ENCODE results near the gene TRAF3.

The TRAF3 gene

DNA sequence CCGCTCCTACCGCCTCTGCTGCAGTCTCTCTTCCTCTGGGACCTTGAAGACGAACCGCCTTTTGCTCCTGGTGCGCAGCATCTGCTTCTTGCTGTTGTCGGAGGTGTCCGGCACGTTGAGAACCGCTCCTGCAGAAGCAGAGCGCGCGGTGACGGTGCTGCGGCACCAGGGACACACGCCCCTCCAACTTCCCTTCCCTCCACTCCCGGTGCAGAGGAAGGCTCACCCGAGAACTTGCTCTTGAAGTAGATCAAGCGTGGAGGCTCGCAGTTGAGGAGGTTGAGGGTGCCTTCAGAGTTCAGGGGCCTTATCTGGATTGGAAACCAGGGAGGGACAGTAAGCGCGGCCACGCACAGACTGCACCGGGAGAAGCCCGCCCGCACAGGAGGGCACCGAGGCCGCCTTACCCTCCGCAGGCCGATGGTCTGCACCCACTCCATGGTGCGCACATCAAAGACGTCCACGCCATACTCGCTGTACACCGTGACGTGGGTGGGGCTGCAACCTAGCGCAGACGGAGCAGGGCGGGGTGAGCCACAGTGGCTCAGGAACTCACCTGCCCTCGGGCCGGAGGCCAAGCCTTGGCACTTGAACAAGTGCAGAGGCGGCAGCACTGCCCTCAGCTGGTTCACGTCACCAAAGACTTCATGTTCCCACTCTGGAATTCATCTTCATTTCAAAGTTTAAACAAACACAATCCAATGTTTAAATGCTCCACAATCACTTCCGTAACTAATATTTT lies 162.7 kb downstream of the TRAF3 start:
- DNase-seq, result no peak
- H2AFZ ChIP-seq (ENCODE audit: insufficient read depth, low read length, poor library complexity), result no peak overlapping the region
- no peaks in the 10 kb centered on the region for H3K27me3 ChIP-seq (ENCODE audit: insufficient read depth, low read length)
- H3K9ac ChIP-seq (ENCODE audit: low read length), result no peak overlapping the region
- no peak overlapping the region for H3K14ac ChIP-seq (ENCODE audit: low read length)
- H4K91ac ChIP-seq (ENCODE audit: low read depth, low read length), result no peak overlapping the region
- H2BK5ac ChIP-seq (ENCODE audit: low read depth, low read length, poor library complexity), result no peak overlapping the region
- no peak overlapping the region for H3K4me3 ChIP-seq (ENCODE audit: low read depth, low read length)
- WGBS (ENCODE audit: extremely low coverage, insufficient coverage, insufficient read length), result no CpG with 5 or more reads among the region's 43 CpGs
- no peak overlapping the region for H4K12ac ChIP-seq (ENCODE audit: low read depth, low read length)
- no peak overlapping the region for H2BK120ac ChIP-seq (ENCODE audit: insufficient read depth, low read length, poor library complexity)
- H3K18ac ChIP-seq (ENCODE audit: low read length), result no peak overlapping the region
- peaks cover 2% of the 10 kb centered on the region for H3K9me3 ChIP-seq (ENCODE audit: insufficient read depth, low read depth, low read length)
- H3K4ac ChIP-seq (ENCODE audit: low read depth, low read length), result no peak overlapping the region
- no peak overlapping the region for H2BK12ac ChIP-seq (ENCODE audit: low read length)
- no peaks in the 10 kb centered on the region for H3K79me1 ChIP-seq (ENCODE audit: low read length)
- no peaks in the 10 kb centered on the region for H3K4me1 ChIP-seq (ENCODE audit: control insufficient read depth in 1 of 2, insufficient read depth in 2 of 2, low read length in 2 of 2)
- no peak overlapping the region for H4K8ac ChIP-seq (ENCODE audit: low read depth, low read length)
- H3K36me3 ChIP-seq (ENCODE audit: control insufficient read depth in 1 of 2, insufficient read depth in 2 of 2, low read length in 2 of 2), result peaks cover 74 to 77% of the 10 kb centered on the region in 2 experiments
- no peak overlapping the region for H3K23ac ChIP-seq (ENCODE audit: low read length)
- H2AK5ac ChIP-seq (ENCODE audit: low read length), result no peak overlapping the region
- H3K27ac ChIP-seq (ENCODE audit: low read depth, low read length), result no peak overlapping the region
- no peak overlapping the region for H3K4me2 ChIP-seq (ENCODE audit: low read length)
- H3K79me2 ChIP-seq (ENCODE audit: control insufficient read depth, insufficient read depth, low read length, poor library complexity), result no peaks in the 10 kb centered on the region

DNA sequence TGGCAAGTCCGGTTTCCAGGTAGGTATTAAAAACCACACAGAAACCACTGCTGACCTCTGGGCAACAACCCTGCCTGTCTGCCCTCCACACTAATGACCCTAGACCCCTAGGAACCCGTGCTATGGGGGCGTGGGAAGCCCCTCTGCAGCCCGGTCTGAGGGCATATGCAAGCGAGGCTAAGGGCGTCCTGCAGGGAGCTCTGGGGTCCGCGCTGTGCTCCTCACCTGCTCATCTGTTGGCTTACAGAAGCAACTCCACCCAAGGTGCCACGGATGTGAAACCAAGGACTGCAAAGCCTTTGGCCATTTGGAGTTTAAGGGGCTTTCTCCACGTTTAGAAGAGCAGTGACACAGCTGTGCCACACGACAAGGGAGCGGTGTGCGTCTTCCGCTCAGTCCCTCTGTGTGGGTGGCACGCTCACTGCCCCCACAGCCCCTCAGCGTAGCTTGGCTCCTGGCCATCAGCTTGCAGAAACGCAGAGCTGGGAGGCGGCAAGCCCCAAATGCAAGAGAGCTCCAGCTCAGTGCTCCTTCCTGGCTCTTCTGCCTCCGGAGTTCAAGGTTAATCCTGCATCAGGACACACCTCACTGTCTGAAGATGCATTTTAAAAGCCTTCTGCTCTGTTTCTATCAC lies 163.6 kb downstream of the TRAF3 start:
- no peak overlapping the region for H4K8ac ChIP-seq (ENCODE audit: low read depth, low read length)
- no peak overlapping the region for H2BK5ac ChIP-seq (ENCODE audit: low read depth, low read length, poor library complexity)
- H3K27me3 ChIP-seq (ENCODE audit: insufficient read depth, low read length), result no peaks in the 10 kb centered on the region
- DNase-seq, result no peak
- H2BK120ac ChIP-seq (ENCODE audit: insufficient read depth, low read length, poor library complexity), result no peak overlapping the region
- H3K14ac ChIP-seq (ENCODE audit: low read length), result no peak overlapping the region
- H3K4ac ChIP-seq (ENCODE audit: low read depth, low read length), result no peak overlapping the region
- H2AFZ ChIP-seq (ENCODE audit: insufficient read depth, low read length, poor library complexity), result no peak overlapping the region
- no peak overlapping the region for H3K18ac ChIP-seq (ENCODE audit: low read length)
- no peaks in the 10 kb centered on the region for H3K79me2 ChIP-seq (ENCODE audit: control insufficient read depth, insufficient read depth, low read length, poor library complexity)
- H4K12ac ChIP-seq (ENCODE audit: low read depth, low read length), result no peak overlapping the region
- H3K4me2 ChIP-seq (ENCODE audit: low read length), result no peak overlapping the region
- no CpG with 5 or more reads among the region's 19 CpGs for WGBS (ENCODE audit: extremely low coverage, insufficient coverage, insufficient read length)
- H3K9ac ChIP-seq (ENCODE audit: low read length), result no peak overlapping the region
- H3K27ac ChIP-seq (ENCODE audit: low read depth, low read length), result no peak overlapping the region
- H2AK5ac ChIP-seq (ENCODE audit: low read length), result no peak overlapping the region
- no peaks in the 10 kb centered on the region for H3K4me1 ChIP-seq (ENCODE audit: control insufficient read depth in 1 of 2, insufficient read depth in 2 of 2, low read length in 2 of 2)
- H3K23ac ChIP-seq (ENCODE audit: low read length), result no peak overlapping the region
- no peak overlapping the region for H2BK12ac ChIP-seq (ENCODE audit: low read length)
- H3K4me3 ChIP-seq (ENCODE audit: low read depth, low read length), result no peak overlapping the region
- peaks cover 82 to 85% of the 10 kb centered on the region in 2 experiments for H3K36me3 ChIP-seq (ENCODE audit: control insufficient read depth in 1 of 2, insufficient read depth in 2 of 2, low read length in 2 of 2)
- H3K79me1 ChIP-seq (ENCODE audit: low read length), result no peaks in the 10 kb centered on the region
- no peak overlapping the region for H4K91ac ChIP-seq (ENCODE audit: low read depth, low read length)
- H3K9me3 ChIP-seq (ENCODE audit: insufficient read depth, low read depth, low read length), result peaks cover 2% of the 10 kb centered on the region

DNA sequence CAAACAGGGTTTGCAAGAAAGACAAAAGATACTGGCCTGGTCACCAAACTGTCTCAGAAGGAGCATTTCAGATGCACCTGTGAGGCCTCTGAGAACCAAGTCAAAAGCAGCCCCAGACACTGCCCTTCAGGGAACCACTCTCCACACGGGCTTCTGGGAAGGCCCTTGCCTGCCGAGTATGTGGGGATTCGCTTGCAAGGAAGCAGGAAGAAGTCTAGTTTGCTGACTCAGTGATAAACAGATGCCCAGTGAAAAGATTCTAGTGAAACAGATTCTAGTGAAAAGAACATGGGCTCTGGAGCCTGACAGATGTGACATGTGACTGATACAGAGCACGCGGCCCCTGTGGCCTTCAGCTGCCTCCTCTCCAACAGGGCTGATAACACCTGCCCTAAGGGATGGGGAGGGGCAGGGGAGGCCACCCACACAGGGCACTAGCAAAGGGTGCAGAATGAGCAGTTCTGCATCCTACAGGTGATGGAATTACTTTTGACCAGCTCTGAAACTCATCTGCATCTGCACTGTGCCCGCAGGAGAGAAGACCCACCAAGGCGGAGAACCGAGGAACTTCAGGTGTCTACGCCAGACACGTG lies 164.3 kb downstream of the TRAF3 start:
- H3K4ac ChIP-seq (ENCODE audit: low read depth, low read length), result no peak overlapping the region
- no peaks in the 10 kb centered on the region for H3K4me1 ChIP-seq (ENCODE audit: control insufficient read depth in 1 of 2, insufficient read depth in 2 of 2, low read length in 2 of 2)
- no peak overlapping the region for H4K91ac ChIP-seq (ENCODE audit: low read depth, low read length)
- H3K4me2 ChIP-seq (ENCODE audit: low read length), result no peak overlapping the region
- H4K12ac ChIP-seq (ENCODE audit: low read depth, low read length), result no peak overlapping the region
- H3K18ac ChIP-seq (ENCODE audit: low read length), result no peak overlapping the region
- no peaks in the 10 kb centered on the region for H3K79me1 ChIP-seq (ENCODE audit: low read length)
- no peak overlapping the region for H2BK5ac ChIP-seq (ENCODE audit: low read depth, low read length, poor library complexity)
- no peak overlapping the region for H3K4me3 ChIP-seq (ENCODE audit: low read depth, low read length)
- no peak overlapping the region for H2AFZ ChIP-seq (ENCODE audit: insufficient read depth, low read length, poor library complexity)
- WGBS (ENCODE audit: extremely low coverage, insufficient coverage, insufficient read length), result no CpG with 5 or more reads among the region's 10 CpGs
- H3K27me3 ChIP-seq (ENCODE audit: insufficient read depth, low read length), result no peaks in the 10 kb centered on the region
- peaks cover 83 to 87% of the 10 kb centered on the region in 2 experiments for H3K36me3 ChIP-seq (ENCODE audit: control insufficient read depth in 1 of 2, insufficient read depth in 2 of 2, low read length in 2 of 2)
- no peak for DNase-seq
- no peak overlapping the region for H2BK120ac ChIP-seq (ENCODE audit: insufficient read depth, low read length, poor library complexity)
- no peak overlapping the region for H2BK12ac ChIP-seq (ENCODE audit: low read length)
- no peak overlapping the region for H3K27ac ChIP-seq (ENCODE audit: low read depth, low read length)
- no peak overlapping the region for H3K23ac ChIP-seq (ENCODE audit: low read length)
- H3K79me2 ChIP-seq (ENCODE audit: control insufficient read depth, insufficient read depth, low read length, poor library complexity), result no peaks in the 10 kb centered on the region
- no peak overlapping the region for H3K9ac ChIP-seq (ENCODE audit: low read length)
- H4K8ac ChIP-seq (ENCODE audit: low read depth, low read length), result no peak overlapping the region
- H2AK5ac ChIP-seq (ENCODE audit: low read length), result no peak overlapping the region
- peaks cover 2% of the 10 kb centered on the region for H3K9me3 ChIP-seq (ENCODE audit: insufficient read depth, low read depth, low read length)
- no peak overlapping the region for H3K14ac ChIP-seq (ENCODE audit: low read length)

DNA sequence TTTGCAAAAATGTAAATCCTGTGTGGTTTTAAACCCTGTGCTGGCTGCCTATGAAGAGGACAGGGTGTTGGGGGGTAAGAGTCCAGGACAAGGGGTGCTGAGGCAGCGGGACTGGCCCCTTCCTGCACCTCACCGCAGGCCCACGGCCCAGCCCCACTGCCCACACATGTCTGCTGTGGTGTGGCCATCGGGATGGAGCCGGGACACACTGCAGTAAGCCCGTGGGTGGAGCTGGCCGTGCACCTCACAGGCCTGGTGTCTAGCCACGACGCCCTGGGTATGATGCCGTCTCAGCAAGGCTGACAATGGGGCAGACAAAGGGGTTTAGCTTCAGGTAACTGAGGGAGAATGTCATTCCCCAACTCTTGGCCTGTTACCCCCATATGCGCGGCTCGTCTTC lies 164.8 kb downstream of the TRAF3 start:
- no CpG with 5 or more reads among the region's 13 CpGs for WGBS (ENCODE audit: extremely low coverage, insufficient coverage, insufficient read length)
- no peak overlapping the region for H2AFZ ChIP-seq (ENCODE audit: insufficient read depth, low read length, poor library complexity)
- H4K8ac ChIP-seq (ENCODE audit: low read depth, low read length), result no peak overlapping the region
- H2BK120ac ChIP-seq (ENCODE audit: insufficient read depth, low read length, poor library complexity), result no peak overlapping the region
- no peak overlapping the region for H2BK12ac ChIP-seq (ENCODE audit: low read length)
- no peak overlapping the region for H3K27ac ChIP-seq (ENCODE audit: low read depth, low read length)
- no peak overlapping the region for H3K9ac ChIP-seq (ENCODE audit: low read length)
- H3K79me2 ChIP-seq (ENCODE audit: control insufficient read depth, insufficient read depth, low read length, poor library complexity), result no peaks in the 10 kb centered on the region
- H4K91ac ChIP-seq (ENCODE audit: low read depth, low read length), result no peak overlapping the region
- no peak overlapping the region for H3K18ac ChIP-seq (ENCODE audit: low read length)
- no peak overlapping the region for H4K12ac ChIP-seq (ENCODE audit: low read depth, low read length)
- DNase-seq, result no peak
- no peak overlapping the region for H2AK5ac ChIP-seq (ENCODE audit: low read length)
- no peak overlapping the region for H3K4me2 ChIP-seq (ENCODE audit: low read length)
- no peak overlapping the region for H3K23ac ChIP-seq (ENCODE audit: low read length)
- no peaks in the 10 kb centered on the region for H3K4me1 ChIP-seq (ENCODE audit: control insufficient read depth in 1 of 2, insufficient read depth in 2 of 2, low read length in 2 of 2)
- no peak overlapping the region for H2BK5ac ChIP-seq (ENCODE audit: low read depth, low read length, poor library complexity)
- H3K36me3 ChIP-seq (ENCODE audit: control insufficient read depth in 1 of 2, insufficient read depth in 2 of 2, low read length in 2 of 2), result peaks cover 84 to 87% of the 10 kb centered on the region in 2 experiments
- H3K4ac ChIP-seq (ENCODE audit: low read depth, low read length), result no peak overlapping the region
- no peak overlapping the region for H3K4me3 ChIP-seq (ENCODE audit: low read depth, low read length)
- no peaks in the 10 kb centered on the region for H3K27me3 ChIP-seq (ENCODE audit: insufficient read depth, low read length)
- H3K79me1 ChIP-seq (ENCODE audit: low read length), result no peaks in the 10 kb centered on the region
- H3K9me3 ChIP-seq (ENCODE audit: insufficient read depth, low read depth, low read length), result peaks cover 2% of the 10 kb centered on the region
- no peak overlapping the region for H3K14ac ChIP-seq (ENCODE audit: low read length)
